Thoracic aorta (tissue), 2 donors: ENCODE data around the gene PPP1R15B. TPM values are rescaled to one million over a fixed set of nuclear protein-coding genes. Genes with fewer than 3 reads are reported as not detected.

Source experiments
- ATAC-seq: fragments of 150-250 bp; one replicate; pipeline ENCODE4 v1.8.0; 2017; ENCODE audit warnings: low read depth; ENCODE audit not compliant: insufficient number of reproducible peaks, low FRiP score
- DNase-seq: peaks from one replicate; pipeline ENCODE4 v3.0.0-alpha.2; 2020; ENCODE audit warnings: low spot score
- H3K27ac ChIP-seq, 2 donors: fragments of 200-600 bp; sonication (generic); 1 replicate in 1 of 2; 2 replicates in 1 of 2; pipeline ENCODE4 v1.5.1; 2016; ENCODE audit warnings: mild to moderate bottlenecking in 2 of 2, moderate library complexity in 2 of 2
- H3K27me3 ChIP-seq: fragments of 200-600 bp; sonication (generic); replicated peaks from 2 replicates; pipeline ENCODE4 v1.6.0; 2016; ENCODE audit warnings: mild to moderate bottlenecking; ENCODE audit not compliant: insufficient read depth
- H3K36me3 ChIP-seq: fragments of 200-600 bp; sonication (generic); one replicate; pipeline ENCODE4 v1.5.1; 2016
- H3K4me1 ChIP-seq, 2 donors: fragments of 200-600 bp; sonication (generic); 1 replicate in 1 of 2; 2 replicates in 1 of 2; pipeline versions ENCODE4 v1.5.1 to v1.6.0; 2016; ENCODE audit warnings: low read depth in 2 of 2, mild to moderate bottlenecking in 1 of 2; ENCODE audit not compliant: control insufficient read depth in 1 of 2
- H3K4me3 ChIP-seq: fragments of 200-600 bp; sonication (generic); 2 replicates; pipeline ENCODE4 v1.5.1; 2016; ENCODE audit warnings: mild to moderate bottlenecking
- H3K9me3 ChIP-seq: fragments of 200-600 bp; sonication (generic); 2 replicates; pipeline ENCODE4 v1.5.1; 2016
- total RNA-seq, 2 donors: library from RNA; depleted of rRNA; stranded (reverse); fragments of >200 nt; gene quantifications; one replicate each; pipeline versions ENCODE4 v1.1.0 to v1.2.3, GENCODE V29; 2016
- TF ChIP-seq, protein P1 (sequence below): fragments of 200-600 bp; sonication (generic); IDR thresholded peaks from one replicate; pipeline ENCODE4 v1.5.1; 2019; ENCODE audit warnings: antibody characterized with exemption

PPP1R15B gene
- total RNA-seq, 2 donors from 2014 or later = 40.1 to 64.5 TPM

DNA sequence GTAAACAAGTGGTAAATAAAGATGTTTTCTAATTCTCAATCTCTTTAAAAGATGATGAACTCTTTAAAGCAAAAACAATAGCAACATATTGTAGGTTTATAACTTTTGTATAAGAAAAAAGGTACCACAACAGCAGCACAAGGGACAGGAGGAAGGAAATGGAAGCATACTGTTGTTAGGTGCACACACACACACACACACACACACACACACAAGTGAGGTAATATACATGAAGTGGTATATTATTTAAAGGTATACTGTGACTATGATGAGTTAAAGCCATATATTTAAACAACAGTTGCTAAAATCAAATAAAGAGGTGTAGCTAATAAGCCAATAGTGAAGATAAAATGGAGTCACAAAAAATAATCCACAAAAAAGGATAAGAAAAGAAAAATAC lies 20.0 kb downstream of the PPP1R15B start:
- TF ChIP-seq, protein P1, sequence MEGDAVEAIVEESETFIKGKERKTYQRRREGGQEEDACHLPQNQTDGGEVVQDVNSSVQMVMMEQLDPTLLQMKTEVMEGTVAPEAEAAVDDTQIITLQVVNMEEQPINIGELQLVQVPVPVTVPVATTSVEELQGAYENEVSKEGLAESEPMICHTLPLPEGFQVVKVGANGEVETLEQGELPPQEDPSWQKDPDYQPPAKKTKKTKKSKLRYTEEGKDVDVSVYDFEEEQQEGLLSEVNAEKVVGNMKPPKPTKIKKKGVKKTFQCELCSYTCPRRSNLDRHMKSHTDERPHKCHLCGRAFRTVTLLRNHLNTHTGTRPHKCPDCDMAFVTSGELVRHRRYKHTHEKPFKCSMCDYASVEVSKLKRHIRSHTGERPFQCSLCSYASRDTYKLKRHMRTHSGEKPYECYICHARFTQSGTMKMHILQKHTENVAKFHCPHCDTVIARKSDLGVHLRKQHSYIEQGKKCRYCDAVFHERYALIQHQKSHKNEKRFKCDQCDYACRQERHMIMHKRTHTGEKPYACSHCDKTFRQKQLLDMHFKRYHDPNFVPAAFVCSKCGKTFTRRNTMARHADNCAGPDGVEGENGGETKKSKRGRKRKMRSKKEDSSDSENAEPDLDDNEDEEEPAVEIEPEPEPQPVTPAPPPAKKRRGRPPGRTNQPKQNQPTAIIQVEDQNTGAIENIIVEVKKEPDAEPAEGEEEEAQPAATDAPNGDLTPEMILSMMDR = no peak
- ATAC-seq (no peak), DNase-seq (no peak)

DNA sequence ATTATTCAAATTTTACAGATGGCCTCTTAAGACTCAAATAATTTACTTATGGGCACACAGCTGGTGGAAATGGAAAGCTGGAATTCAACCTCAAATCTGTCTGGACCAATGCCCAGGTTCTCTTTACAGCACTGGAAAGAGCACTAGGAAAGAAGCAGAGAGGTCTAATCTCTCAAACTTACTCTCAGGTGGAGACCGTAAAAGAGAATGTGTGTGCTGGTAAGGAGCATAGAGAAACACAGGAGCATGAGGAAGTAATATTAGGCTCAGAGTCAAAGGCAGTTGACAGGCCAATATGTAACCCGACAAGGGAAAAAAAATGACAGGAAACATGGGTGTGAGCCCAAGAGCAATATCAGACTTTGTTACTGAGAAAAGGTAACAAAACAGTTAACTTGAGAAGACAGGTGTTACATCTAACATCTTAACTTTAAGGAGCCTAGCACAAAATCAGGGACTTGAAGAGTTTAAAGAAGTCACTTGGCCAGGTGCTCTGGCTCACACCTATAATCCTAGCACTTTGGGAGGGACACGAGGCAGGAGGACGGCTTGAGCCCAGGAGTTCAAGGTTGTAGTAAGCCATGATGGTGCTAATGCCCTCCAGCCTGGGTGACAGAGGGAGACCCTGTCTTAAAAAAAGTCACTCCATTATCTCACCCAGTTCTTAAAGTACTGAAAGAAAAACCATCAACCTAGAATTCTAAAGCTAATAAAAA lies 20.7 kb downstream of the PPP1R15B start:
- Histone ChIP-seq H3K9me3 (no peaks in the 10 kb centered on the region), H3K36me3 (no peaks in the 10 kb centered on the region), H3K4me1 (no peaks in the 10 kb centered on the region), H3K27me3 (no peaks in the 10 kb centered on the region), H3K4me3 (no peak overlapping the region), H3K27ac (no peak overlapping the region)
- TF ChIP-seq, protein P1 = no peak
- DNase-seq (no peak), ATAC-seq (no peak)

More for the DNA sequence above, 20.0 kb downstream of the PPP1R15B start:
- H3K27me3 ChIP-seq = no peaks in the 10 kb centered on the region
- H3K27ac ChIP-seq = no peak overlapping the region
- no peaks in the 10 kb centered on the region for H3K36me3 ChIP-seq
- no peaks in the 10 kb centered on the region for H3K4me1 ChIP-seq
- no peak overlapping the region for H3K4me3 ChIP-seq
- H3K9me3 ChIP-seq = no peaks in the 10 kb centered on the region

GRCh38 chr1:204385727-204386126 lies 25.9 kb downstream of the PPP1R15B start:
- peaks cover 0 to 12% of the 10 kb centered on the region in 2 donors for H3K4me1 ChIP-seq
- no peaks in the 10 kb centered on the region for H3K36me3 ChIP-seq
- TF ChIP-seq, protein P1 = no peak
- no peak for ATAC-seq
- H3K27me3 ChIP-seq = no peaks in the 10 kb centered on the region
- H3K9me3 ChIP-seq = no peaks in the 10 kb centered on the region
- H3K4me3 ChIP-seq = no peak overlapping the region
- DNase-seq = no peak
- no peak overlapping the region for H3K27ac ChIP-seq

DNA sequence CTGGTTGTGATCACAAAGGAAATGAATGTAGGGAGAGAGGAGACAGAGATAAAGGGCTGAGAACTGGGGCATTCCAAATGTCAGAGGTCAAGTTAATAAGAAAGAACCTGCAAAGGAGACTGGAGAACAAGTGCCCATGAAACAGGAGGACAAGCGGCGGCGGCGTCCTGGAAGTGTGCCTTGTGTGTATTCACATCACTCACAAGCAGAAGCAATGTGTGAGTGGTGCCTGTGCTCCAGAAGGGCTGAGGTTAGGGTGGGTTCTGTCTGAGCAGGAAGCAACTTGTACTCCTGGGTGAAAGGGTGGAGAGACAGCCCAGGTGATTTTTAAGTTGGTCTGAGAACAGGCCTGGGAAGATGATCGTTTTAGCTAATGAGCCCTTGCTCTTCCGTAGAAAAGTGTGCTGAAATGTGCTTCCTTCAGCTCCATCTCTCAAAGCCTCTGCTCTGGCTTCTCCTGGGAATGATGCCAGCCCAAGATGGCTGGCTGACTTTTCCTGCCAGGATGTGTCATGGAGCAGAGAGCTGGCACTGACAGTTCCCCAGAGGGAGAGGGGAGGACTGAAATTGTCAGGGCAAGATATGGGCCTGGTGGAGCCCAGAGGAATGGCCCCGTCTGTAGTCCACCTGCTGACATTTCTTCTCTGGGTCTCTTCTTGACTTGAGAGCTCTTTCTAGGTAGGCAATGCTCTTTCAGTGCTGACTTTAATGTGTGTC lies 26.8 kb downstream of the PPP1R15B start:
- DNase-seq = no peak
- TF ChIP-seq, protein P1 = no peak
- ATAC-seq = no peak

GRCh38 chr1:204383163-204383904 lies 28.3 kb downstream of the PPP1R15B start:
- Histone ChIP-seq H3K27me3 (no peaks in the 10 kb centered on the region), H3K9me3 (no peaks in the 10 kb centered on the region), H3K36me3 (no peaks in the 10 kb centered on the region), H3K4me3 (no peak overlapping the region), H3K27ac (no peak overlapping the region), H3K4me1 (peaks cover 1 to 14% of the 10 kb centered on the region in 2 donors)
- DNase-seq = no peak
- no peak for ATAC-seq
- TF ChIP-seq, protein P1 = no peak

More for the DNA sequence above, 26.8 kb downstream of the PPP1R15B start:
- no peaks in the 10 kb centered on the region for H3K36me3 ChIP-seq
- no peak overlapping the region for H3K4me3 ChIP-seq
- no peaks in the 10 kb centered on the region for H3K9me3 ChIP-seq
- H3K27me3 ChIP-seq = no peaks in the 10 kb centered on the region
- H3K4me1 ChIP-seq = peaks cover 0 to 12% of the 10 kb centered on the region in 2 donors
- no peak overlapping the region for H3K27ac ChIP-seq
